Inflammatory macrophage treated with lipopolysaccharide for 4 hours (primary cell): ENCODE results near the gene SSH2.
A peak's percentile ranks its signal among the peaks of the same experiment; 100 is the strongest.

Experiments used
- DNase-seq: peaks from one replicate; pipeline ENCODE4 v3.0.0-alpha.2; 2020

SSH2 gene

GRCh38 chr17:29620271-29620670 lies 309.8 kb downstream of the SSH2 start:
- no peak for DNase-seq

GRCh38 chr17:29619251-29619650 lies 310.8 kb downstream of the SSH2 start:
- DNase-seq, result no peak

- DNase-seq, result no peak
Measured at GRCh38 chr17:29618272-29619065, 311.6 kb downstream of the SSH2 start.

- peak; percentile 88 for DNase-seq
Measured at GRCh38 chr17:29617481-29618271, 312.4 kb downstream of the SSH2 start.

- peak; percentile 81 for DNase-seq
Measured at GRCh38 chr17:29617125-29617480, 312.9 kb downstream of the SSH2 start.

- peak; percentile 9 for DNase-seq
Measured at GRCh38 chr17:29616300-29617048, 313.6 kb downstream of the SSH2 start.

GRCh38 chr17:29615492-29616299 lies 314.3 kb downstream of the SSH2 start:
- DNase-seq, result peak; percentile 88

GRCh38 chr17:29615048-29615385 lies 315.0 kb downstream of the SSH2 start:
- peak; percentile 77 for DNase-seq

GRCh38 chr17:29614349-29615047 lies 315.5 kb downstream of the SSH2 start:
- no peak for DNase-seq

- DNase-seq, result no peak
Measured at GRCh38 chr17:29613856-29614255, 316.2 kb downstream of the SSH2 start.

GRCh38 chr17:29613352-29613837 lies 316.6 kb downstream of the SSH2 start:
- peak; percentile 89 for DNase-seq

GRCh38 chr17:29612404-29613280 lies 317.4 kb downstream of the SSH2 start:
- no peak for DNase-seq

GRCh38 chr17:29612094-29612403 lies 318.0 kb downstream of the SSH2 start:
- DNase-seq, result no peak

- DNase-seq, result no peak
Measured at GRCh38 chr17:29611351-29612093, 318.5 kb downstream of the SSH2 start.

- DNase-seq, result no peak
Measured at GRCh38 chr17:29610395-29610794, 319.6 kb downstream of the SSH2 start.

- DNase-seq, result no peak
Measured at GRCh38 chr17:29608986-29609385, 321.0 kb downstream of the SSH2 start.

- DNase-seq, result no peak
Measured at GRCh38 chr17:29607557-29608195, 322.4 kb downstream of the SSH2 start.

- DNase-seq, result no peak
Measured at GRCh38 chr17:29603109-29603674, 326.8 kb downstream of the SSH2 start.
